COLO668 (cell line): Measurements from ENCODE around the gene LIN7B.
A peak's percentile ranks its signal among the peaks of the same experiment; 100 is the strongest.
"Not testable (repeated sequence)": the region's sequence is repeated elsewhere in the genome, so short reads cannot be mapped to it uniquely, and the experiment has no call there.

ENCODE experiments used
- DNase-seq: peaks from one replicate; lab custom pipeline; 2025; ENCODE audit not compliant: unreplicated experiment; lab: John Stamatoyannopoulos, UW

The LIN7B gene

DNA sequence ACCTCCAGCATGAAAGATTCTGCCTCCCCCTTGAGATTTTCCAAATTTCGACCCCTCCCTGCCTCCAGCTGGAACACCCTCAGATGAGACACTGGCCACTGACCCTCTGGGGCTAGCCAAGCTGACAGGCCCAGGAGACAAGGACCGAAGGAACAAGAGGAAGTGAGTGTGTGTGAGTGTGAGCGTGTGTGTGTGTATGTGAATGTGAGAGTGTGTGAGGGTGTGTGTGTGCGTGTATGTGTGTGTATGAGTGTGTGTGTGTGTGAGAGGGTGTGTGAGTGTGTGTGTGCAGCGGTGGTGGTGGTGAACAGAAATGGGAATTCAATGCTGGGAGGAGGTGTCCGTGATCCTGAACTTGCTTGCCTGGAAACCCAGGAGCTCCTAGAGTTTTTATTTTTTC, 27.2 kb downstream of the LIN7B start:
- no peak for DNase-seq

DNA sequence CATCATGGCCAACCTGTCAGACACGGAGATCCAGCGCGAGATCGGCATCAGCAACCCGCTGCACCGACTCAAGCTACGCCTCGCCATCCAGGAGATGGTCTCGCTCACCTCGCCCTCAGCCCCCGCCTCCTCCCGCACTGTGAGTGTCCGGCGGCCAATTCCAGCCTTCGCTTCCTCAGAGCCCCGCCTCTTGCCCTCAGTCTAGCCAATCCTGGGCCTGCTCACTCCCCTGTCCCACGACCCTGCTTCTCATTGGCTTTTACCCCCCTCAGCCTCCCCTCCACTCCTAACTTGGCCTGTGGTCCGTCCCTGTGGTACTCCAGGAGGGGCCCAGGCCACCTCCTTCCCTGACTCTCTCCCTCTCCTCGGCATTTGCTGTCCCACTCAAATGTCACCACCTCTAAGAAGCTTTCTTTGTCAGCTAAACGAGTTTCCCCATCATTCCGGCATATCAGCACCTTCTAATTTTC, 28.7 kb downstream of the LIN7B start:
- DNase-seq: no peak

DNA sequence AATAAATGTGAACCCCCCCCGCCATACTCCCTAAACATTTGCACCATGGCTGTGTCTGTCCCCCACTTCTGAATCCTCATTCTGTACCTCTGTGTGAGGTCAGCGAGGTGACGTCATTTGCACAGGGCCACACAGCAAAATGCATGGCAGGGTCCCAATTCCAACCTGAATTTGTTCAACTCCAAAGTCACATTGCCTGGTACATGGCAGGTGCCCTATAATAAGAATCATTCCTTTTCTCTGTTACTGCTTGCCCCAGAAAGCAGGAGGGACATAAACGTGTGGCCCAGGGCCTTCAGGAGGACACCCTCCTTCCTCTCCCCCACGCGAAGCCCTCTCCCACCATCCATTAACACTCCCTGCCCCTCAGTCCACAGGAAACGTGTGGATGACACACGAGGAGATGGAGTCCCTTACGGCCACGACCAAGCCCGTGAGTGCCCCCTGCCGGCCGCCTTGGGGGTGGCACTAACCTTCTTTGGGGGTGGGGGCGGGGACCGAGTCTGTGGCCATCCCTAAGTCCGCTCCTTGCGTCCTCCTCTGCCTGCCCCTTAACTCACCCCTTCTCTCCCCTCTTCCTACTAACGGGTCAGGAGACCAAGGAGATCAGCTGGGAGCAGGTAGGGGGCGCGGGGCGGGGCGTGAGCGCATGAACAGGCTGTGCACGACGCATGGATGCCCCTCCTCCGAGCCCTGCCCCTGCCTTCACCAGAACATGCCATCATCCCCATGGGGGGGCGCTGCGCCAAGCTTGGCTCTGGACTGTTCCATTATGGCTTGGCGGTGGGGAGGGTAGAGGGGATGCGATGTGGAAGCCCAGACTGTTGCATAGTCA, 31.6 kb downstream of the LIN7B start:
- peak; percentile 30 for DNase-seq

DNA sequence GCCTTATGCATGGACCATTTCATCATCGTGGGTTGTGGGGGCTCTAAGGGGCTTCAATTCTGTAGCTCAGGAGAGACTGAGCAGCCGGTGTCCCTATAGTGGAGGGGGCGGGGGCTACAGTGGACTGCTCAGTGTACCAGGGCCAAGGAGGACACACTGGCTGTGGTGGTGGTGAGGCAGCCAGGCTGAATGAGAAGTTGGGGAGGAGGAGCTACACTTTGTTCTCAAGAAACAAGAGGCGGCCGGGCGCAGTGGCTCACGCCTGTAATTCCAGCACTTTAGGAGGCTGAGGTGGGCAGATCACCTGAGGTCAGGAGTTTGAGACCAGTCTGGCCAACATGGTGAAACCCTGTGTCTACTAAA, 32.2 kb downstream of the LIN7B start:
- DNase-seq: not testable (repeated sequence)

DNA sequence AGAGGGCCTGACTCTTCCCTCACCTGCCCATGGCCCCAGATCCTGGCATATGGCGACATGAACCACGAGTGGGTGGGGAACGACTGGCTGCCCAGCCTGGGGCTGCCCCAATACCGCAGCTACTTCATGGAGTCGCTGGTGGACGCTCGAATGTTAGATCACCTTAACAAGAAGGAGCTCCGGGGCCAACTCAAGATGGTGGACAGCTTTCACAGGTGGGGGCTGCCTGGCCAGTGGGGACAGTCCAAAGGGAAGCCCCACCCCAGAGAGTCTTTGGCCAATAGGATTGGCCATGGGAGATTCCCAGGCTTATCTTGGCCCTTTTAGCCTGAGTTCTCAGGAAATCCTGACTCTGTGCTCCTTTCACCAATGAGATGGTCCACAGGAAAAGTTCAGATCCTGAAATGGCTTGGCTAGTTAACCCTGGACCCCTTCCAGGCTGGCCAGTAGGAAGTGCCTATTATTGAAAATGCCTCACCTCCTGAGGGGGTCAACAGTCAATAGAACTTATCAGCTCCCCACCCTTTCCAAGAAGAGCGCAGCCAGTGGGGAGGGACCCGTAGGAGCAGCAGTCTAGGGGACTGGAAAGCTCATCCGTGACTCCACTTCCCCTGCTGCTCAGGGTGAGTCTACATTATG, 34.0 kb downstream of the LIN7B start:
- no peak for DNase-seq

DNA sequence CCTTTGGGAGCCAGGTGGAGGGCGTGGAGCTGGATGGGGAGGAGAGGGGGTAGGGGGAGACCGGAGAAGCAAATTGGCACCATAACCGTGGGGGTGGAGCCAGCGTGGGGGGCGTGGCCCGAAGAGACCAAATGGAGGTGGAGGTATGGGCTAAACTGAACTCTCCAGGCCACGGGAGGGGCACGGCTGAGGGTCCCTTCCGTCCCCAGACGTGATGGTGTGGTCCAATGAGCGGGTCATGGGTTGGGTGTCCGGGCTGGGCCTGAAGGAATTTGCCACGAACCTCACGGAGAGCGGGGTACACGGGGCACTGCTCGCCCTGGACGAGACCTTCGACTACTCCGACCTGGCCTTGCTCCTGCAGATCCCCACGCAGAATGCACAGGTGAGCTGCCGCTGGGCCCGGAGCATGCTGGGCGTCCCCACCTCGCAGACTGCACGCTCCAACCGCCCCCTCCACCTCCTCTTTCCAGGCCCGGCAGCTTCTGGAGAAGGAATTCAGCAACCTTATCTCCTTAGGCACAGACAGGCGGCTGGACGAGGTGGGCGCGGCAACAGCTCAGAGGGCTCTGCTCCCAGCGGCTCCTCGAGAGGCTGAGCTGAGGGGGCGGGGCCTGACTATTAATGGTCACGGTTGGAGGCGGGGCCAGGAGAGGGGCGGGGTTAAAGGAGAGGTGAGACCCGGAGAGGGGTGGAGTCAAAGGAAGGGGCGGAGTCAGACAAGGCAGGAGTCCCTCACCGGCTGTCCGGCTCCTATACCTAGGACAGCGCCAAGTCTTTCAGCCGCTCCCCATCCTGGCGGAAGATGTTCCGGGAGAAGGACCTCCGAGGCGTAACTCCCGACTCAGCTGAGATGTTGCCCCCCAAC, 34.8 kb downstream of the LIN7B start:
- peak; percentile 87 for DNase-seq

DNA sequence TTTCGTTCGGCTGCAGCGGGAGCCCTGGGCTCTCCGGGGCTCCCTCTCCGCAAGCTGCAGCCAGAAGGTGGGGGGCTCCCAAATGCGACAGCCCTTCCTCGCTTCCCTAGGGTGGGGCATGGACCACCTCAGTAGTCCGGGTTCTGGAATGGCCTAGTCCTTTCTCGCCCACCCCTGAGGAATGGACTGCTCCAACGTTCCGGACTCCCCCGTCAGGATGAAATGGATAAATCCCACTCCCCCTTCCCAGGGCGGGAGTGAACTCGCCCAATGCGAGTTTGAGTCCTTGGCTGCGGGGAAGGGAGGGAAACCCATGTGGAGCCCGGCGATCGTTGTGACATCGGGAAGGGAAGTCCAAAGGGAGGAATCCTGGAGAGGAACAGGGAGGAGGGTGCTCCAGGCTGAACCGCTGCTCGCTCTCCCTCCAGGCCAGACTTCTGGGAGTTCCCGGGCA, 35.5 kb downstream of the LIN7B start:
- peak; percentile 75 for DNase-seq

DNA sequence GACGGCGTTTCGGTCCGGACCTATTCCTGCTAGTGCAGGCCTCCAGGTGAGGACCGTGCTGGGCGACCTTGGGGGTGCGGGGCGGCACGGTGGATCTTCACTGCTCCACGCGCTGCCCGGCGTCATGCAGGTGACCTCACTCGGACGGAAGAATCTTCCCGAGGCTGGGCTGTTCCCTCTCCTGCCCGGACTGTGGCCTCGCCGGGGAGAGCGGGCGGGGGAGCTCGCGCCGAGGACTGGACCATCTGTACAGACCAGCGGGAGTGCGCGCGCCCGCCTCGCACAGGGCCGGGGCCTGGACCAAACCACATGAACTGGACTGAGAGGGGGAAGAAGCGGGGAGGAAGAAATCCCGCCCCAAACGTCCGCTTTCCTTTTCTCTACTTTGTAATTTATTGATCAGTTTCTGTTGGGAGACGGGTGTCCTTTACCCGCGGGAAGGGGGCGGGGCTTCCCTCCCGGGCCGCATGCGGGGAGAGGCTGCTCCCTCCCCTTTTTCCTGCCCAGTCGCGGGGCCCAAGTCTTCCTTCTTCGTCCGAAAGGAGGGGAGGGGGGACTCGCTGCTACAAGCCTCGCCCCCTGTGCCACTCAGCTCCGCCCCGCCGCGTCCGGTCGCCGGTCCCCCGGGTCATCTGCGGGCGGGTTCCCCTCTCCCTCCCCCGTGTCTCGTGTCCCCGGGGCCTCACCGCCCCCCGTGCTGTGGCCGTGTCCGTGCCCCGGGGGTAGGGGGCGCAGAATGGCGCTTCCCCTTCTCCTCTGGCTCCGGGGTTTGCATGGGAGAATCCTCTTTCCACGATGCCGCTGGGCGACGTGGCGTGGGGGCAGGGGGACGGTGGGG, 36.2 kb downstream of the LIN7B start:
- DNase-seq: peak; percentile 87

DNA sequence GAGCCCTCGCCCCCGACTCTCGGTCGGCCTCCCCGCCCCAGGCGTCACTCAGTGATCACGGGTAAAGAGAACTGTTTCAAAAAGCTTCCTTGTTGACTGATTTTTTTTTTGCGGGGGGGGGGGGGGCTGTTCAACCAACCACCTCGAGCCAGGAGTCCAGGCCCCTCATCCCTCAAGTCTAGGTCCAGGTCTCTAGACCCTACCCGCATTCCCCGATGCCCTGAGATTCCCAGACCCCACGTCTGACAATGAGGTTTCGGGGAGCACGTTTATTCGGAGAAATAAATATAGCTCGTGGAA, 36.7 kb downstream of the LIN7B start:
- no peak for DNase-seq

DNA sequence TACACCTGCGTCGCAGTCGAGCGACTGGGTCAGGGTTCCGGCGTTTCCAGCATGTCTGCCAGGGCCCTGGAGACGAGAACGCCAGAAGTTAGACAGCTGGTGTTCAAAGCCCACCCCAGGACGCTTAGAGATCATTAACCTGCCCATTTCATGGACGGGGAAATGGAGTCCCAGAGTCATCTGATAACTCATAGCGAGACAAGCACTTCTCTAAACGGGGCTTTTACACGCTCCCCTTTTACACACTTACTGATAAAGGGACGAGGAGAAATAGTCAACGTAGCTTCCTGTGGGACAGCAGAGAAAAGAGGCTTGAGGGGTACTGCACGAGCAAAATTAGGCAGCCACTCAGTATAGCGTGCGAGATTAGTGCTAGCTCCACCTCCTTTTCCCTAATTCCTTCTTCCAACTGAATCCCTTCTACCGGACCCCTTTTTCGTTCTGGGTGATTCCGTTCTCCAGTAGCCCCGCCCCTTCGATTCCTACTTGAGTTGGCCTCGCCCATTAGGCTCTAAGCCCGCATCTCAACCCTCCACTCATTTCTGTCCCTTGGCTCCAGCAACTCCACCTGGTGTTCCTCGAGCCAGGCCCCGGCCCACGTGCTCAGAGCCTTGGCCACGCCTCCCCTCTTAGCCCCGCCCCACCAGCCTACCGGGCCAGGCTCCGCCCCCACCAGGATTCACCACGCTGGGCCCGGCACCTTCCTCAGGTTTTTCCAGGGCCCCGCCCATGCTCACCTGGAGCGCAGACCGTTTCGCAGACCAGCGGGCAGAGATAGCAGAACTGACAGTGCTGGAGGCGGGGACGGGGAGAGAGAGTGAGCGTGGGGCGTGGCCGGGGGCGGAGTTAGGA, 37.3 kb downstream of the LIN7B start:
- peak; percentile 85 for DNase-seq

DNA sequence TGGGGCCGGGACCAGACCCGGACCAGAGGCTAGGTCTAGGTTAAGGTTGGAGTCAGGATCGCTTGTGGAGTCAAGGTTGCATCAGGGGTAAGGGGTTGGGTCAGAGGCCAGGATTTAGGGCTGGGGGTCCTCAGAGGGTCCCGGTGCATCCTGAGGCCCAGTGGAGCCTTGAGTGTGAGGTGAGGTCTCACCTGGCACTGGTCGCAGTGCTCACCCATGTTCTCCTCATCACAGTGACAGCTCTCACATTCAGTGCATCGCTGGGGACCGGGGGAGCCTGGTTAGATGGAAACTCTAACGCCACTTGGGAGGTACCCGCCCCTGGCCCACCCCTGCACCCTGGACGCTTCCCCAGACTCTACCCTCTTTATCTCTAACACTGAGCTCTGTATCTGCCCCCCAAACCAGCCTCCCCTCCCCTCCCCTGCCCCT, 38.0 kb downstream of the LIN7B start:
- DNase-seq: no peak

DNA sequence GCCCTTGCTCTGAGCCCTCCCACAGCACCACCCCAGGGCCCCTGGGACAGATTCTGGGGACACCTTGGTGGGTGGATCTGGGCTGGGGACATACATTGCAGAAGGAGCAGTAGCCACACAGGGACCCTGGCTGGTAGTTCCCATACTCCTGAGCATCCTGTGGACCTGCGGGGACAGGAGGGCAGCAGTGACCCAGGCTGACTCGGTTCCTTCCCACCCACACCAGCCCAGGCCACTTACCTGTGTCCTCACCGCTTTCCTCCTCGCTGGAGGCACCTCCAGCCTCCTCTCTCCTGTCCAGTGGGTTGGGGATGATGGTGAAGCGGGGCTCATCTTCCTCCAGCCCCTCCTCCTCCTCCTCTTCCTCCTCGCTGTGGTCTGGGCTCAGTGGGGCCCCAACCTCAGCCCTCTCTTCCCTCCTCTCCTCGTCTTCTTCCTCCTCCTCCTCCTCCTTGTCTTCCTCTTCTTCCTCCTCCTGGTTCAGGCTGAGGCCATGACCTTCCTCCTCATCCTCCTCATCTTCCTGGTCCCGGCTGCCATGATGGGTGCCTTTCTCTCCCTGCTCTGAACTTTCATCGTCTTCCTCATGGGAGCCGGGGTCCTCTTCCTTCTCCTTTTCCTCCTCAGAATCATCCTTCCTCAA, 39.1 kb downstream of the LIN7B start:
- no peak for DNase-seq

DNA sequence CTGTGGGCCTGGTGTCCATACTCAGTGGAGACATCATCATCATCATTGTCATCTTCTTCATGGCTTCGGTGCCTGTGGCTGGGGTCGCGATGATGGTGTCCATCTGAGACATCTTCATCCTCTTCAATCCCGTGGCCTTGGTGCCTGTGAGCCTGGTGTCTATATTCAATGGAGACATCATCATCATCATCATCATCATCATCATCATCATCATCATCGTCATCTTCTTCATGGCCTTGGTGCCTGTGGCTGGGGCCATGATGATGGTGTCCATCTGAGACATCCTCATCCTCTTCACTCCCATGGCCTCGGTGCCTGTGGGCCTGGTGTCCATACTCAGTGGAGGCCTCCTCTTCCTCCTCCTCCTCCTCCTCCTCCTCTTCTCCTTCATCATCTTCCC, 40.1 kb downstream of the LIN7B start:
- DNase-seq: no peak

DNA sequence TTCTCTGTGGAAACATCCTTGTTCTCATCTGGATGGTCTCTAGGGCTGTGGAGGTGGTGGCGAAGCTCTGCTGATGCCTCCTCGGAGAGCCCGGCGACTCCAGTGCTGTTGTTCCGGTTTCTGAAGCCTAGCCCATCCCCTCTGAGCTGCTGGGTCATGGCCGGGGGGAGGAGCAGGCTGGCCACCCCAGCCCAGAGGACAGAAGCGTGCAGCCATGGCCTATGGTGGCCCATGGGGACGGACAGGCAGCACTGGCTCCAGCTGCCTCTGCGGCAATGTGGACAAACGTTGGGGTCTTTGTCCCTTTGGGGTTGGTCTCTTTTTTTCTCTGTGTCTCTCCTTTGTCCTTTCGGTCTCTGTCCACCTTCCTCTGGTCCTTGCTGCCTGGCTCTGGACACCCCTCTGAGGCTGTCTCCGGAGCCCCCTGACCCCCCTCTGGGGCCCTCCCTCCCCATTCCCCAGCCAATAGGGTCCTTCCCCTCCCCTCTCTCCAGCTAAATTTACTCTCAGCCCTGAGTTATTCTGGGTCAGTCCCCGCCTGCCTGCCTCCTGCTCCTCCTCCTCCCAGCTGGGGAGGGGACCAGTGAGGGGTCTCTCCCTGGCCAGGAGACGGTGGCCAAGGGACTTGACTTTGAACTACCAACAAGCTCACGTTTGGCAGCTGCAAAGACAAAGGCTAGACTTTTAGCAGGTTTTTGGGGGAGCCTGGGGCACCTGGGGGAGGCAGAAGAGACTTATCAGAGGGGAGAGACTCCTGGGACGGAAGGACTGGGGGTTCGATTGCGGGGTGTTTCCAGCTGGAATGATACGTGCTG, 41.0 kb downstream of the LIN7B start, which contains the start of gene HRC:
Gene HRC, minus strand, starts transcription at position 392 of the 815 bp plus-strand sequence. Its CDS starts 159 bp downstream, at position 233.
- no peak for DNase-seq

DNA sequence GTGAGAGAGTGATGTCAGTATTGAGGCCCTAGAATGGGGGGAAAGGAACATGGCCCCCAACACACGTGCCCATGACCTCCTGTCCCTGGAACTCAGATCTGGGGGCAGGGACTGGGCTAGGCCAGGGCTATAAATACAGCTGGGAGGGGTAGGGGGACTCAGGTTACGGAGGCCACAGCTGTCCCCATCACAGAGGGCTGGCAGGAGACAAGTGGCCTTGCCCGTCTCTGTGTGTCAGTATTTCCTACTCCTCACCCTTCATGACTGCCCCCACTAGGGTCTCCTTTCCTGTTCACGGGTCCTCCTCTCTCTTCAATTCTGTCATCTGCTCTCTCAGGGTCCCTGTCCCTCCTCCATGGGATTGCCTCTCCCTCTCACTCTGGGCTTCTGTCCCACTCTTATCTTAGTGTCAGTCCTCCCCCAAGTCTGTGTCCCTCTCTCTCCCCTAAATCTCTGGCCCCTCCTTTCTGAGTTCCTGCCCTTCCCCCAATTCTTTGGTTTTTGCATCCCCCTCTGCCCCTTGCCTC, 41.7 kb downstream of the LIN7B start:
- no peak for DNase-seq

DNA sequence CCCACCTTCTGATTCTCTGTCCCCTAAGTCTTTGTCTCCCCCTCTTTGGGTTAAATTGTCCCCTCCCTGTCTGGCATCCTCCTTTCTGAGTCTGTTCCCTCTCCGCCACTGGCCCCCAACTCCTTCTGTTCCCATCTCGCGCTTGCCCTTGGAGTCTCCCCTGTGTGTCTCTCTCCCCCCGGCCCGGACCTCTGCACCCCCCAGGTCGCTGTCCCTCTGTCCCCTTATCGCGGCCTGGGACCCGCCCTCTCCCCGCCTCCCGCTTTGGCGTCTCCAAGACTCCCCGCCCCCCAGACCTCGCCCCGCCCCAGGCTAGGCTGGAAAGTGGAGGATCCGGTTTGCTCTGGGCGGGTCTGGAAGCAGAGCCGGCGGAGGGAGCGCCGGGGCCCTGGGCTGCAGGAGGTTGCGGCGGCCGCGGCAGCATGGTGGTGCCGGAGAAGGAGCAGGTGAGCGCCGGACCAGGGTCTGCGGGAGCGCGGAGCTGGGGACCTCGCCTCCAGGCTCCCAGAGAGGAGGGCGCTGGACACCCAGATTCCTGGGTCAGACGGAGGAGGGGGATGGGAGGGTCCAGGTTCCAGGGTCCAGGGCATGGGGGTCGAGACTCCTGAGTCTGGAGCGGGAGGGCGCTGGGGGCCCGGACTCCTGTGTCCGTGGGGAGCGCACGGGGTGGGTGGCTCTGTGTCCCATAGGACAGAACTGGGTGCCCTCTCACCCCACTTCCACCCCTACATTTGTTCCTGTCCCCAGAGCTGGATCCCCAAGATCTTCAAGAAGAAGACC, 43.5 kb downstream of the LIN7B start, which contains the start of gene TRPM4:
Gene TRPM4, plus strand, starts transcription at position 348 of the 780 bp plus-strand sequence. Its CDS starts 75 bp downstream, at position 423.
- DNase-seq: peak; percentile 80
